ACC112 (cell line): ENCODE results near the gene CLMP.

Experiments
- H2AFZ ChIP-seq: fragments of 200-600 bp; sonication (generic); one replicate; pipeline ENCODE4 v1.6.0; 2017; ENCODE audit warnings: antibody characterized with exemption, low read length; ENCODE audit not compliant: unreplicated experiment
- H3K27ac ChIP-seq: fragments of 200-600 bp; sonication (generic); 2 replicates; pipeline ENCODE4 v1.5.1; 2014; ENCODE audit warnings: low read depth, mild to moderate bottlenecking, antibody characterized with exemption, low read length, moderate library complexity
- H3K27me3 ChIP-seq: fragments of 200-600 bp; sonication (generic); 2 replicates; pipeline ENCODE4 v1.6.1; 2014; ENCODE audit warnings: mild to moderate bottlenecking, antibody characterized with exemption, low read length, moderate library complexity, mixed read lengths; ENCODE audit not compliant: insufficient read depth
- H3K36me3 ChIP-seq: fragments of 200-600 bp; sonication (generic); 2 replicates; pipeline ENCODE4 v1.6.1; 2016; ENCODE audit warnings: mild to moderate bottlenecking, antibody characterized with exemption, low read length, moderate library complexity, mixed read lengths; ENCODE audit not compliant: insufficient read depth
- H3K4me1 ChIP-seq: fragments of 200-600 bp; sonication (generic); one replicate; pipeline ENCODE4 v1.6.1; 2016; ENCODE audit warnings: low read length, mixed read lengths; ENCODE audit not compliant: insufficient read depth, unreplicated experiment, control insufficient read depth
- H3K4me3 ChIP-seq: fragments of 200-600 bp; sonication (generic); 2 replicates; pipeline ENCODE4 v1.5.1; 2014; ENCODE audit warnings: mild to moderate bottlenecking, low read depth, low read length
- H3K79me2 ChIP-seq: fragments of 200-600 bp; sonication (generic); one replicate; pipeline ENCODE4 v1.6.0; 2016; ENCODE audit warnings: low read length; ENCODE audit not compliant: control insufficient read depth, unreplicated experiment, insufficient read depth

The CLMP gene

GRCh38 chr11:123083623-123084029, 111.4 kb downstream of the CLMP start:
- H2AFZ ChIP-seq, result no peak overlapping the region
- H3K79me2 ChIP-seq, result no peaks in the 10 kb centered on the region
- no peaks in the 10 kb centered on the region for H3K27me3 ChIP-seq
- H3K36me3 ChIP-seq, result peaks cover 21% of the 10 kb centered on the region
- H3K4me1 ChIP-seq, result peaks cover 18% of the 10 kb centered on the region
- H3K27ac ChIP-seq, result peak overlapping the region; percentile 95
- H3K4me3 ChIP-seq, result no peak overlapping the region

- Histone ChIP-seq H3K27ac (peak overlapping the region; percentile 95), H3K79me2 (no peaks in the 10 kb centered on the region), H2AFZ (no peak overlapping the region), H3K4me3 (no peak overlapping the region; the same call in 1 of the 2 replicates), H3K27me3 (no peaks in the 10 kb centered on the region), H3K36me3 (peaks cover 21% of the 10 kb centered on the region), H3K4me1 (peaks cover 18% of the 10 kb centered on the region)
These were observed 112.1 kb downstream of the CLMP start for GRCh38 chr11:123082977-123083376.

- Histone ChIP-seq H3K27me3 (no peaks in the 10 kb centered on the region), H3K4me3 (no peak overlapping the region), H3K27ac (no peak overlapping the region), H3K4me1 (peaks cover 18% of the 10 kb centered on the region), H3K79me2 (no peaks in the 10 kb centered on the region), H2AFZ (no peak overlapping the region), H3K36me3 (peaks cover 29% of the 10 kb centered on the region)
These were observed 115.0 kb downstream of the CLMP start for GRCh38 chr11:123080015-123080414.

GRCh38 chr11:123076484-123076883, 118.6 kb downstream of the CLMP start:
- no peaks in the 10 kb centered on the region for H3K4me1 ChIP-seq
- no peaks in the 10 kb centered on the region for H3K27me3 ChIP-seq
- no peaks in the 10 kb centered on the region for H3K79me2 ChIP-seq
- H3K4me3 ChIP-seq, result no peak overlapping the region
- no peak overlapping the region for H2AFZ ChIP-seq
- peaks cover 25% of the 10 kb centered on the region for H3K36me3 ChIP-seq
- no peak overlapping the region for H3K27ac ChIP-seq

GRCh38 chr11:123073343-123074057, 121.5 kb downstream of the CLMP start:
- peaks cover 12% of the 10 kb centered on the region for H3K4me1 ChIP-seq
- no peak overlapping the region for H3K27ac ChIP-seq
- peaks cover 7% of the 10 kb centered on the region for H3K79me2 ChIP-seq
- H3K4me3 ChIP-seq, result no peak overlapping the region
- no peaks in the 10 kb centered on the region for H3K27me3 ChIP-seq
- peaks cover 21% of the 10 kb centered on the region for H3K36me3 ChIP-seq
- no peak overlapping the region for H2AFZ ChIP-seq

- no peaks in the 10 kb centered on the region for H3K27me3 ChIP-seq
- H3K4me1 ChIP-seq, result peaks cover 14% of the 10 kb centered on the region
- H3K4me3 ChIP-seq, result no peak overlapping the region
- no peak overlapping the region for H3K27ac ChIP-seq
- peaks cover 7% of the 10 kb centered on the region for H3K79me2 ChIP-seq
- no peak overlapping the region for H2AFZ ChIP-seq
- H3K36me3 ChIP-seq, result peaks cover 21% of the 10 kb centered on the region
These were observed 122.3 kb downstream of the CLMP start for GRCh38 chr11:123072762-123073161.

GRCh38 chr11:123072332-123072761, 122.7 kb downstream of the CLMP start:
- Histone ChIP-seq H3K79me2 (peaks cover 7% of the 10 kb centered on the region), H3K27me3 (no peaks in the 10 kb centered on the region), H3K4me1 (peaks cover 14% of the 10 kb centered on the region), H3K4me3 (no peak overlapping the region), H3K36me3 (peaks cover 21% of the 10 kb centered on the region), H2AFZ (no peak overlapping the region), H3K27ac (no peak overlapping the region)

GRCh38 chr11:123069908-123070821, 124.9 kb downstream of the CLMP start:
- H3K27me3 ChIP-seq, result no peaks in the 10 kb centered on the region
- peaks cover 7% of the 10 kb centered on the region for H3K79me2 ChIP-seq
- H3K4me3 ChIP-seq, result peak overlapping the region; percentile 67
- peak overlapping the region; percentile 8 for H3K27ac ChIP-seq
- peaks cover 24% of the 10 kb centered on the region for H3K4me1 ChIP-seq
- no peak overlapping the region for H2AFZ ChIP-seq
- H3K36me3 ChIP-seq, result peaks cover 13% of the 10 kb centered on the region; the same call in 1 of the 2 replicates

GRCh38 chr11:123065621-123066020, 129.4 kb downstream of the CLMP start:
- Histone ChIP-seq H3K36me3 (peaks cover 9% of the 10 kb centered on the region), H3K4me1 (peaks cover 35% of the 10 kb centered on the region), H3K27ac (peak overlapping the region; percentile 47), H3K4me3 (no peak overlapping the region), H2AFZ (no peak overlapping the region), H3K27me3 (no peaks in the 10 kb centered on the region), H3K79me2 (peaks cover 44% of the 10 kb centered on the region)

- Histone ChIP-seq H3K27ac (peak overlapping the region; percentile 99), H3K4me3 (peak overlapping the region; percentile 87), H3K27me3 (no peaks in the 10 kb centered on the region), H3K4me1 (peaks cover 31% of the 10 kb centered on the region), H2AFZ (peak overlapping the region; percentile 11), H3K79me2 (peaks cover 56% of the 10 kb centered on the region), H3K36me3 (peaks cover 25% of the 10 kb centered on the region)
These were observed 131.0 kb downstream of the CLMP start for GRCh38 chr11:123063826-123064657.
